HCT116 (cell line): ENCODE results near the gene MARK1.

ENCODE experiments used
- EZH2 ChIP-seq: fragments of 200-600 bp; sonication (generic); IDR thresholded peaks from 2 replicates; pipeline ENCODE4 v1.6.1; 2017; ENCODE audit warnings: antibody characterized with exemption, mixed run types
- POLR2A ChIP-seq: IDR thresholded peaks from 2 replicates; pipeline ENCODE4 v1.7.0; 2011; ENCODE audit warnings: borderline replicate concordance; ENCODE audit not compliant: insufficient read depth, insufficient read length; ENCODE audit errors: extremely low read depth
- SIN3A ChIP-seq: IDR thresholded peaks from 2 replicates; pipeline ENCODE4 v1.6.1; 2012; ENCODE audit warnings: low read depth
- SP1 ChIP-seq: IDR thresholded peaks from 2 replicates; pipeline ENCODE4 v1.6.1; 2012; ENCODE audit warnings: low read depth
- TF ChIP-seq, protein P1 (sequence below), 3 experiments: fragments of 200-600 bp in 1 of 3; sonication (generic) in 1 of 3; IDR thresholded peaks in 2 of 3; conservative IDR thresholded peaks in 1 of 3; 2 replicates each; pipeline ENCODE4 v1.5.1; 2012 to 2017; ENCODE audit warnings: low read depth in 2 of 3, low read length in 2 of 3, antibody characterized with exemption in 1 of 3, borderline replicate concordance in 1 of 3, control low read depth in 1 of 3, mild to moderate bottlenecking in 1 of 3, mixed read lengths in 1 of 3, mixed run types in 1 of 3, moderate library complexity in 1 of 3; ENCODE audit not compliant: insufficient read depth in 1 of 3

DNA sequence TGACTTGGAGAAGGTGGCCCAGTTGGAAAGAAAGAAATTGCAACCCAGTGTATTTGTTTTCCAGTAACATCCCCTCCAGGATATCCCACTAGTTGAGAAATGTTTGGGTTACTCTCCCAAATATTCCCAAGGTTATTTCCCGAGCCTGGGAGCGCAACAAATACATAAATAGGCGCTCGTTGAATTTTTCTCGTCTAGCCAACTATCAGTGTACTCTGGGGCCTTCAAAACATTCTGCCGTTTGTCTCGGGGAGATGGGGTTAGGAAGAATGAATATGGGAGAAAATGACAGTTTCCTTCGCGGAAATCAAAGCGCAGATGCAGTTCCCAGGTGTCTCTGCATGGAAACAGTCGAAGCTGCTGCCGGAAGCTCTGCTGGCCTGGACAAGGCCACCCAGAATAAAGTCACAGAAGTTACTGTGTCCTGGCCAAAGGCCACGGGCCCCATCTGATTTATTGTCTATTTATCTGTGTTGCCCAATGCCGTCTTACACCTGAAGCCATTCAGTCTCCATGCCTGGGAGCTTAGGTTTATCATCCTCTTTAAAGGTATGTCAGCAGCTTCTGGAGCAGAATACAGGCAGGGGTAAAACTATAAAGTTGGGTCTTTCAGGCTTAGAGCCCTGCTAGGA is 163.2 kb downstream of the MARK1 start:
- no peak for TF ChIP-seq SIN3A
- TF ChIP-seq EZH2 = no peak
- TF ChIP-seq POLR2A = no peak
- TF ChIP-seq, protein P1, sequence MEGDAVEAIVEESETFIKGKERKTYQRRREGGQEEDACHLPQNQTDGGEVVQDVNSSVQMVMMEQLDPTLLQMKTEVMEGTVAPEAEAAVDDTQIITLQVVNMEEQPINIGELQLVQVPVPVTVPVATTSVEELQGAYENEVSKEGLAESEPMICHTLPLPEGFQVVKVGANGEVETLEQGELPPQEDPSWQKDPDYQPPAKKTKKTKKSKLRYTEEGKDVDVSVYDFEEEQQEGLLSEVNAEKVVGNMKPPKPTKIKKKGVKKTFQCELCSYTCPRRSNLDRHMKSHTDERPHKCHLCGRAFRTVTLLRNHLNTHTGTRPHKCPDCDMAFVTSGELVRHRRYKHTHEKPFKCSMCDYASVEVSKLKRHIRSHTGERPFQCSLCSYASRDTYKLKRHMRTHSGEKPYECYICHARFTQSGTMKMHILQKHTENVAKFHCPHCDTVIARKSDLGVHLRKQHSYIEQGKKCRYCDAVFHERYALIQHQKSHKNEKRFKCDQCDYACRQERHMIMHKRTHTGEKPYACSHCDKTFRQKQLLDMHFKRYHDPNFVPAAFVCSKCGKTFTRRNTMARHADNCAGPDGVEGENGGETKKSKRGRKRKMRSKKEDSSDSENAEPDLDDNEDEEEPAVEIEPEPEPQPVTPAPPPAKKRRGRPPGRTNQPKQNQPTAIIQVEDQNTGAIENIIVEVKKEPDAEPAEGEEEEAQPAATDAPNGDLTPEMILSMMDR (IDR thresholded peaks at IDR 0.05 in 2 of 3, conservative IDR thresholded peaks at IDR 0.05 in 1 of 3; ENCODE audit: borderline replicate concordance in 1 of 3, insufficient read depth in 1 of 3, low read depth in 2 of 3, low read length in 2 of 3) = no peak
- TF ChIP-seq SP1 = no peak
